ENCODE measurements around the gene PHKA2.

Gene PHKA2

GRCh38 chrX:18927558-18927957 is 56.4 kb downstream of the PHKA2 start:
- peaks cover 0 to 32% of the 10 kb centered on the region in 2 donors for H3K36me3 ChIP-seq (ENCODE audit: control insufficient read depth in 1 of 2, insufficient read depth in 2 of 2, low read length in 2 of 2)
- H3K27me3 ChIP-seq (ENCODE audit: low read depth, low read length): no peaks in the 10 kb centered on the region
- no peak overlapping the region for H3K27ac ChIP-seq (ENCODE audit: low read length)
- no peaks in the 10 kb centered on the region for H3K4me1 ChIP-seq (ENCODE audit: control insufficient read depth in 1 of 2, insufficient read depth in 2 of 2, low read length in 2 of 2)
- H3K9me3 ChIP-seq (ENCODE audit: control insufficient read depth in 1 of 2, low read length in 2 of 2): no peaks in the 10 kb centered on the region
- H3K4me3 ChIP-seq (ENCODE audit: low read depth in 1 of 2, low read length in 2 of 2): no peak overlapping the region

GRCh38 chrX:18924507-18925088 is 59.3 kb downstream of the PHKA2 start:
- peaks cover 0 to 32% of the 10 kb centered on the region in 2 donors for H3K36me3 ChIP-seq (ENCODE audit: control insufficient read depth in 1 of 2, insufficient read depth in 2 of 2, low read length in 2 of 2)

GRCh38 chrX:18920566-18920965 is 63.3 kb downstream of the PHKA2 start:
- no peak overlapping the region for H3K4me3 ChIP-seq (ENCODE audit: low read depth in 1 of 2, low read length in 2 of 2)
- H3K9me3 ChIP-seq (ENCODE audit: control insufficient read depth in 1 of 2, low read length in 2 of 2): no peaks in the 10 kb centered on the region
- H3K27me3 ChIP-seq (ENCODE audit: low read depth, low read length): no peaks in the 10 kb centered on the region
- peaks cover 5 to 32% of the 10 kb centered on the region in 2 donors for H3K36me3 ChIP-seq (ENCODE audit: control insufficient read depth in 1 of 2, insufficient read depth in 2 of 2, low read length in 2 of 2)
- no peak overlapping the region for H3K27ac ChIP-seq (ENCODE audit: low read length)
- H3K4me1 ChIP-seq (ENCODE audit: control insufficient read depth in 1 of 2, insufficient read depth in 2 of 2, low read length in 2 of 2): no peaks in the 10 kb centered on the region

More at GRCh38 chrX:18924507-18925088, 59.3 kb downstream of the PHKA2 start:
- Histone ChIP-seq H3K4me1 (ENCODE audit: control insufficient read depth in 1 of 2, insufficient read depth in 2 of 2, low read length in 2 of 2) (no peaks in the 10 kb centered on the region), H3K9me3 (ENCODE audit: control insufficient read depth in 1 of 2, low read length in 2 of 2) (no peaks in the 10 kb centered on the region), H3K27ac (ENCODE audit: low read length) (no peak overlapping the region), H3K4me3 (ENCODE audit: low read depth in 1 of 2, low read length in 2 of 2) (no peak overlapping the region), H3K27me3 (ENCODE audit: low read depth, low read length) (no peaks in the 10 kb centered on the region)

- Histone ChIP-seq H3K9me3 (ENCODE audit: control insufficient read depth in 1 of 2, low read length in 2 of 2) (no peaks in the 10 kb centered on the region), H3K4me1 (ENCODE audit: control insufficient read depth in 1 of 2, insufficient read depth in 2 of 2, low read length in 2 of 2) (no peaks in the 10 kb centered on the region), H3K27ac (ENCODE audit: low read length) (no peak overlapping the region), H3K36me3 (ENCODE audit: control insufficient read depth in 1 of 2, insufficient read depth in 2 of 2, low read length in 2 of 2) (peaks cover 5 to 28% of the 10 kb centered on the region in 2 donors), H3K27me3 (ENCODE audit: low read depth, low read length) (no peaks in the 10 kb centered on the region), H3K4me3 (ENCODE audit: low read depth in 1 of 2, low read length in 2 of 2) (no peak overlapping the region)
These were observed 63.8 kb downstream of the PHKA2 start for GRCh38 chrX:18920079-18920478.

GRCh38 chrX:18917831-18918230 is 66.1 kb downstream of the PHKA2 start:
- Histone ChIP-seq H3K27ac (ENCODE audit: low read length) (no peak overlapping the region), H3K9me3 (ENCODE audit: control insufficient read depth in 1 of 2, low read length in 2 of 2) (no peaks in the 10 kb centered on the region), H3K27me3 (ENCODE audit: low read depth, low read length) (no peaks in the 10 kb centered on the region), H3K4me3 (ENCODE audit: low read depth in 1 of 2, low read length in 2 of 2) (no peak overlapping the region), H3K4me1 (ENCODE audit: control insufficient read depth in 1 of 2, insufficient read depth in 2 of 2, low read length in 2 of 2) (no peaks in the 10 kb centered on the region), H3K36me3 (ENCODE audit: control insufficient read depth in 1 of 2, insufficient read depth in 2 of 2, low read length in 2 of 2) (peaks cover 5 to 23% of the 10 kb centered on the region in 2 donors)

GRCh38 chrX:18906286-18906685 is 77.6 kb downstream of the PHKA2 start:
- Histone ChIP-seq H3K27ac (ENCODE audit: low read length) (no peak overlapping the region), H3K4me3 (ENCODE audit: low read depth in 1 of 2, low read length in 2 of 2) (no peak overlapping the region), H3K4me1 (ENCODE audit: control insufficient read depth in 1 of 2, insufficient read depth in 2 of 2, low read length in 2 of 2) (no peaks in the 10 kb centered on the region), H3K9me3 (ENCODE audit: control insufficient read depth in 1 of 2, low read length in 2 of 2) (no peaks in the 10 kb centered on the region), H3K27me3 (ENCODE audit: low read depth, low read length) (no peaks in the 10 kb centered on the region), H3K36me3 (ENCODE audit: control insufficient read depth in 1 of 2, insufficient read depth in 2 of 2, low read length in 2 of 2) (peaks cover 4 to 36% of the 10 kb centered on the region in 2 donors)

- H3K27ac ChIP-seq (ENCODE audit: low read length): no peak overlapping the region
- no peaks in the 10 kb centered on the region for H3K9me3 ChIP-seq (ENCODE audit: control insufficient read depth in 1 of 2, low read length in 2 of 2)
- H3K27me3 ChIP-seq (ENCODE audit: low read depth, low read length): no peaks in the 10 kb centered on the region
- H3K36me3 ChIP-seq (ENCODE audit: control insufficient read depth in 1 of 2, insufficient read depth in 2 of 2, low read length in 2 of 2): peaks cover 2 to 7% of the 10 kb centered on the region in 2 donors
- H3K4me3 ChIP-seq (ENCODE audit: low read depth in 1 of 2, low read length in 2 of 2): no peak overlapping the region
- H3K4me1 ChIP-seq (ENCODE audit: control insufficient read depth in 1 of 2, insufficient read depth in 2 of 2, low read length in 2 of 2): peaks cover 0 to 4% of the 10 kb centered on the region in 2 donors
These were observed 83.4 kb downstream of the PHKA2 start for GRCh38 chrX:18900401-18900976.

DNA sequence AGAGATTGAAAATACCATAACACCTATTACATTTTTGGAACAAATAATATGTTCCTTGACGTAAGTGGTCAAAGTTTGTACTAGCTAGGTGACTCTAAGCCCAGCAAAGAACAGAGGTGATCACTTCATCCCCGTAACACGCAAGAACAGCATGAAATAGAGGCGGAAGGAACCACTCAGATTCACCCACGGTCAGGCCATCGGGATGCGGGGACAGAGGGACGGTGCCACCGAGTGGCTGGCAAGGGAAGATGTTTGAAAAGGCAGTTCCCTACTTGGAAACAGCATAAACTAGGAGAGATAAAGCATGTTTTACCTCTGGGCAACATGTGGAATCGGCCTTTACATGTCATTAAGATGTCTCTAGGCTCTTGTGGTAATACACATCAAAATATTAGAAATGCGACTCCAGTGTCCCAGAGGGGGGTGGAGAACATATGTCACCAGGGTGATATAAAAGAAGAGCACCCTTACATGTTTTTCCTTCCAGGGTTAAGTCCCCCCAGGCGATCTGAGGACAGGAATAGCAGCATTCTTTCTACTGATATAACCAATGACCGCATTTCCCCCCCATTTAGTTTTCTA is 84.0 kb downstream of the PHKA2 start:
- H3K9me3 ChIP-seq (ENCODE audit: control insufficient read depth in 1 of 2, low read length in 2 of 2): no peaks in the 10 kb centered on the region

GRCh38 chrX:18898492-18898891 is 85.4 kb downstream of the PHKA2 start:
- no peaks in the 10 kb centered on the region for H3K9me3 ChIP-seq (ENCODE audit: control insufficient read depth in 1 of 2, low read length in 2 of 2)
- H3K36me3 ChIP-seq (ENCODE audit: control insufficient read depth in 1 of 2, insufficient read depth in 2 of 2, low read length in 2 of 2): peaks cover 0 to 7% of the 10 kb centered on the region in 2 donors
- H3K27me3 ChIP-seq (ENCODE audit: low read depth, low read length): no peaks in the 10 kb centered on the region
- peaks cover 0 to 4% of the 10 kb centered on the region in 2 donors for H3K4me1 ChIP-seq (ENCODE audit: control insufficient read depth in 1 of 2, insufficient read depth in 2 of 2, low read length in 2 of 2)
- no peak overlapping the region for H3K4me3 ChIP-seq (ENCODE audit: low read depth in 1 of 2, low read length in 2 of 2)
- no peak overlapping the region for H3K27ac ChIP-seq (ENCODE audit: low read length)

More for the DNA sequence above, 84.0 kb downstream of the PHKA2 start:
- Histone ChIP-seq H3K4me3 (ENCODE audit: low read depth in 1 of 2, low read length in 2 of 2) (no peak overlapping the region), H3K36me3 (ENCODE audit: control insufficient read depth in 1 of 2, insufficient read depth in 2 of 2, low read length in 2 of 2) (peaks cover 0 to 7% of the 10 kb centered on the region in 2 donors), H3K4me1 (ENCODE audit: control insufficient read depth in 1 of 2, insufficient read depth in 2 of 2, low read length in 2 of 2) (peaks cover 0 to 4% of the 10 kb centered on the region in 2 donors), H3K27ac (ENCODE audit: low read length) (no peak overlapping the region), H3K27me3 (ENCODE audit: low read depth, low read length) (no peaks in the 10 kb centered on the region)

GRCh38 chrX:18898091-18898490 is 85.8 kb downstream of the PHKA2 start:
- peaks cover 0 to 4% of the 10 kb centered on the region in 2 donors for H3K4me1 ChIP-seq (ENCODE audit: control insufficient read depth in 1 of 2, insufficient read depth in 2 of 2, low read length in 2 of 2)
- H3K36me3 ChIP-seq (ENCODE audit: control insufficient read depth in 1 of 2, insufficient read depth in 2 of 2, low read length in 2 of 2): peaks cover 0 to 7% of the 10 kb centered on the region in 2 donors
- H3K4me3 ChIP-seq (ENCODE audit: low read depth in 1 of 2, low read length in 2 of 2): no peak overlapping the region
- no peaks in the 10 kb centered on the region for H3K27me3 ChIP-seq (ENCODE audit: low read depth, low read length)
- H3K27ac ChIP-seq (ENCODE audit: low read length): no peak overlapping the region
- no peaks in the 10 kb centered on the region for H3K9me3 ChIP-seq (ENCODE audit: control insufficient read depth in 1 of 2, low read length in 2 of 2)

- H3K9me3 ChIP-seq (ENCODE audit: control insufficient read depth in 1 of 2, low read length in 2 of 2): no peaks in the 10 kb centered on the region
- no peaks in the 10 kb centered on the region for H3K27me3 ChIP-seq (ENCODE audit: low read depth, low read length)
- H3K36me3 ChIP-seq (ENCODE audit: control insufficient read depth in 1 of 2, insufficient read depth in 2 of 2, low read length in 2 of 2): peaks cover 0 to 7% of the 10 kb centered on the region in 2 donors
- H3K4me1 ChIP-seq (ENCODE audit: control insufficient read depth in 1 of 2, insufficient read depth in 2 of 2, low read length in 2 of 2): peaks cover 0 to 4% of the 10 kb centered on the region in 2 donors
- no peak overlapping the region for H3K27ac ChIP-seq (ENCODE audit: low read length)
- H3K4me3 ChIP-seq (ENCODE audit: low read depth in 1 of 2, low read length in 2 of 2): no peak overlapping the region
These were observed 86.3 kb downstream of the PHKA2 start for GRCh38 chrX:18897611-18898010.

Data from muscle layer of duodenum (tissue), 2 donors.